ENCODE measurements around the gene PTF1A. TPM values are rescaled to one million over a fixed set of nuclear protein-coding genes. Genes with fewer than 3 reads are reported as not detected.

PTF1A gene
- total and polyA plus RNA-seq, 2 of the 4 experiments (the other 2 are of a cell fraction): not detected

GRCh38 chr10:23187155-23187554 lies 5.0 kb upstream of the PTF1A start:
- dilution Hi-C loops (cut with HindIII; ENCODE audit: low sequenced_read_pairs, unreplicated experiment) (no loop called here), in situ Hi-C loops (cut with MboI; ENCODE audit: low sequenced_read_pairs) (no loop called here), intact Hi-C loops (cut with micrococcal nuclease) (no loop called here)
- no peak for DNase-seq
- Histone ChIP-seq H3K14ac (replicated peaks; ENCODE audit: low read depth, low read length) (no peak overlapping the region), H3K36me3 (ENCODE audit: control insufficient read depth, insufficient read depth, low read length) (no peaks in the 10 kb centered on the region), H4K5ac (ENCODE audit: low read depth, low read length) (no peak overlapping the region), H3K4me2 (ENCODE audit: low read depth, low read length) (no peak overlapping the region), H4K8ac (ENCODE audit: low read depth in 2 of 2, low read length in 2 of 2) (no peak overlapping the region), H3K9ac (ENCODE audit: low read depth, low read length) (no peak overlapping the region), H2BK20ac (ENCODE audit: low read depth, low read length) (no peak overlapping the region), H2AFZ (replicated peaks; ENCODE audit: low read length, poor library complexity) (no peak overlapping the region), H3K4ac (ENCODE audit: low read depth, low read length) (no peak overlapping the region), H3K23ac (ENCODE audit: low read depth, low read length) (no peak overlapping the region), H3K9me1 (ENCODE audit: insufficient read depth, low read length) (no peaks in the 10 kb centered on the region), H2BK5ac (ENCODE audit: low read depth, low read length, poor library complexity, severe bottlenecking) (no peak overlapping the region), H3K79me1 (ENCODE audit: low read depth in 1 of 2, low read length in 2 of 2) (no peaks in the 10 kb centered on the region), H4K20me1 (ENCODE audit: insufficient read depth, low read length) (no peaks in the 10 kb centered on the region), H2BK120ac (ENCODE audit: low read depth, low read length) (no peak overlapping the region), H2BK15ac (ENCODE audit: low read depth, low read length) (no peak overlapping the region), H3K9me3 (ENCODE audit: control insufficient read depth, insufficient read depth, low read length) (no peaks in the 10 kb centered on the region), H3K18ac (ENCODE audit: low read depth, low read length) (no peak overlapping the region), H4K91ac (ENCODE audit: insufficient read depth, low read depth, low read length) (no peak overlapping the region), H2AK9ac (replicated peaks; ENCODE audit: low read depth, low read length, poor library complexity) (no peak overlapping the region), H3K56ac (ENCODE audit: extremely low read depth, insufficient read depth, low read length) (no peak overlapping the region), H3K4me1 (ENCODE audit: control insufficient read depth, insufficient read depth, low read length) (no peaks in the 10 kb centered on the region), H2AK5ac (ENCODE audit: low read depth, low read length) (no peak overlapping the region), H3K4me3 (ENCODE audit: insufficient read depth, low read depth, low read length) (no peak overlapping the region), H3K27ac (ENCODE audit: insufficient read depth, low read length) (no peak overlapping the region), H3K27me3 (ENCODE audit: control insufficient read depth, insufficient read depth, low read length) (peaks cover 18% of the 10 kb centered on the region)
- POLR2A ChIA-PET (ENCODE audit: unreplicated experiment): no interaction called here
- CTCF ChIA-PET: no interaction called here
- TF ChIP-seq RCOR1 (IDR thresholded peaks at IDR 0.05; ENCODE audit: insufficient replicate concordance, low read length) (no peak), CEBPB (IDR thresholded peaks at IDR 0.05; ENCODE audit: low read depth, low read length) (no peak), NFE2L2 (IDR thresholded peaks at IDR 0.05; ENCODE audit: low read depth, low read length) (no peak), CTCF (conservative IDR thresholded peaks at IDR 0.05; ENCODE audit: low read depth, low read length) (no peak), MAFK (IDR thresholded peaks at IDR 0.05; ENCODE audit: low read depth, low read length) (no peak), CHD1 (IDR thresholded peaks at IDR 0.05; ENCODE audit: low read depth, low read length) (no peak), USF2 (IDR thresholded peaks at IDR 0.05; ENCODE audit: low read depth, low read length) (no peak), MXI1 (IDR thresholded peaks at IDR 0.05; ENCODE audit: borderline replicate concordance, low read depth, low read length) (no peak), MAZ (IDR thresholded peaks at IDR 0.05; ENCODE audit: borderline replicate concordance, low read depth, low read length) (no peak), BHLHE40 (IDR thresholded peaks at IDR 0.05; ENCODE audit: low read depth, low read length) (no peak), RAD21 (IDR thresholded peaks at IDR 0.05; ENCODE audit: low read length) (no peak), RFX5 (IDR thresholded peaks at IDR 0.05; ENCODE audit: low read depth, low read length) (no peak), POLR2A (IDR thresholded peaks at IDR 0.05; ENCODE audit: low read depth, low read length) (no peak), SMC3 (IDR thresholded peaks at IDR 0.05; ENCODE audit: low read depth, low read length) (no peak), ELK1 (IDR thresholded peaks at IDR 0.05; ENCODE audit: borderline replicate concordance, low read depth, low read length) (no peak), FOS (IDR thresholded peaks at IDR 0.05; ENCODE audit: low read depth, low read length) (no peak)
- BruUV-seq (replicated peaks): no TSS peak
- WGBS, 2 experiments (ENCODE audit: extremely low coverage in 2 of 2, insufficient read length in 1 of 2): 0% methylated on average over 1 of the region's 1 CpG; no CpG with 5 or more reads in 1 of the 2 experiments
- ATAC-seq (ENCODE audit: low read depth): no peak

Measured in IMR-90 (cell line).